Fibroblast of the aortic adventitia (primary cell): ENCODE measurements around the gene TTC39B. TPM values are rescaled to one million over a fixed set of nuclear protein-coding genes. Genes with fewer than 3 reads are reported as not detected.

Experiments used
- DNase-seq: peaks from one replicate; pipeline ENCODE4 v3.0.0-alpha.2; 2010; ENCODE audit warnings: low read depth
- H3K4me3 ChIP-seq: 2 replicates; pipeline ENCODE4 v1.5.1; 2011; ENCODE audit warnings: low read depth, mild to moderate bottlenecking, control low read depth, low read length, moderate library complexity
- CTCF ChIP-seq: IDR thresholded peaks from 2 replicates; pipeline ENCODE4 v1.5.1; 2011; ENCODE audit warnings: mild to moderate bottlenecking, low read length, control low read depth, inconsistent platforms; ENCODE audit not compliant: insufficient read depth
- total RNA-seq: library from RNA; depleted of rRNA; stranded (reverse); fragments of >200 nt; gene quantifications from 2 replicates; pipeline ENCODE4 v1.2.3, GENCODE V29; 2012; ENCODE audit warnings: low replicate concordance

Gene TTC39B
- total RNA-seq, 1 donor: 22.1 TPM

GRCh38 chr9:15280647-15281046 lies 26.4 kb downstream of the TTC39B start:
- DNase-seq: no peak
- no peak overlapping the region for H3K4me3 ChIP-seq
- TF ChIP-seq CTCF: no peak

GRCh38 chr9:15278839-15279238 lies 28.2 kb downstream of the TTC39B start:
- H3K4me3 ChIP-seq: no peak overlapping the region
- no peak for TF ChIP-seq CTCF
- no peak for DNase-seq

GRCh38 chr9:15278091-15278687 lies 28.8 kb downstream of the TTC39B start:
- DNase-seq: no peak
- TF ChIP-seq CTCF: no peak
- H3K4me3 ChIP-seq: no peak overlapping the region

DNA sequence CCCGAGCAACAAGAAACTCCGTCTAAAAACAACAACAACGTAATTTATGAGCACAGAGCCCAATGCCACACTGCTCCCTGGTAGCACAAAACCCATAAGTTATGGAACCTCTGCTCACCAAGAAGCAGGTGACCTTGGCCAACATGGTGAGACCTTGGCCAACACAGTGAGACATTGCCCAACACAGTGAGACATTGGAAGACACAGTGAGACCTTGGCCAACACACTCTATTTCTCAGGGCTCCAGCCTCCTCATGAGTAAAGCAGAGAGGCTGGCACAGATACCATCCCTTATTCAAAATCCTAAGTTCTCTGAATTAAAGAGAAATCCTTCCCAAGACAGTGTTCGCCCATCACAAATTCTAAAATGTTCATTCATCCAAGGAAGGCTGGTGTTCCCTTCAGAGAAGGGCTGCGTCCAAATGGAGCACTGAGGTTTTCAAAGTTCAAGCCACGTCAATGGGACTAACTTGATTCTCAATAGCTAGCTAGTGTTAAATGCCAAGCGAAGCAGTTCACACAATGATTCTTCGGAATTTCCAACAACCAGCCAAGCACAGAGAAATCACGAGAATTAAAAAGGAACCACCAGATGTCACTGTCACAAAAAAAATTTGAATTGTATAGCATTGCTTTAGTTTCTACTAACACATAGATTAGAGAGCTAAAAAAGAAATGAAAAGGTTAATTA lies 29.5 kb downstream of the TTC39B start:
- DNase-seq: peak; percentile 61
- no peak overlapping the region for H3K4me3 ChIP-seq
- TF ChIP-seq CTCF: peak; percentile 36

DNA sequence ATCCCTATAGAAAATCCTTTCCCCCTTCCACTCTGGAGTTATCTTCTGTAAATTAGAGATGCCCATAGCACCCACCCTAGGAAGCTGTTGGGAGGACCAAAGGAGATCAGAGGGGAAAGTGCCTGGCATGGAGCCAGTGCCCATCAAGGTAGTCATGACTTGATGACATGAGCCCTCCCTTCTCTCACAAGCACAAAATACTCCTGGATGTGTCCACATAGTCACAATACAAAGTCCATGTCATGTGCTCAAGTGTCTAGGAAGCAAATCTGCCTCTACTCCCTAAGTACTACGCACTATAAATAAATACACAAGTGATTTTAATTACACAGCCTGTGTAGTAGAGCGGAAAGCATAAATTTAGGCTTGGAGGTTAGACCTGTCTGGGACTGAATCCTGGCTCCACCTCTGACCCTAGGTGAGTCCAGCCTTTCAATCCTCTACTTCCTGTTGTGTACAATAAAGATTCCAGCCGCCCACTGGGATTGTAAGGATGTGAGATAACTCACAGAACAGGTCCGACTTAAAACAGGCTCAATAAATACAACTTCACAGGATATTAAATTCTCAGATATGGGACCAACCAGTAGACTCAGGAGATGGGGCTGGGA lies 30.6 kb downstream of the TTC39B start:
- no peak overlapping the region for H3K4me3 ChIP-seq
- DNase-seq: no peak
- TF ChIP-seq CTCF: no peak

- no peak overlapping the region for H3K4me3 ChIP-seq
- TF ChIP-seq CTCF: no peak
These were observed 32.6 kb downstream of the TTC39B start for GRCh38 chr9:15274425-15274824.

More at GRCh38 chr9:15274425-15274824, 32.6 kb downstream of the TTC39B start:
- DNase-seq: no peak
